RWPE2 (cell line): ENCODE data around the gene SP3.

Source experiments
- ATAC-seq: fragments of 200-7000 bp; cut with Tn5 transposase; 3 replicates; pipeline ENCODE4 v1.9.1; 2021; ENCODE audit warnings: low read depth
- DNase-seq: peaks from one replicate; pipeline ENCODE4 v3.0.0-alpha.2; 2020; ENCODE audit warnings: low spot score
- H3K27ac ChIP-seq: fragments of 450-650 bp; 2 replicates; pipeline ENCODE4 v1.5.1; 2017; ENCODE audit warnings: mild to moderate bottlenecking; ENCODE audit not compliant: poor library complexity, severe bottlenecking
- H3K27me3 ChIP-seq: fragments of 250-450 bp; sonication (Bioruptor Pico); 2 replicates; pipeline ENCODE4 v1.5.1; 2021; ENCODE audit warnings: mild to moderate bottlenecking, moderate library complexity; ENCODE audit not compliant: insufficient read depth, poor library complexity, severe bottlenecking
- H3K36me3 ChIP-seq: fragments of 250-450 bp; sonication (Bioruptor Pico); 2 replicates; pipeline ENCODE4 v1.5.1; 2020; ENCODE audit warnings: low read depth, mild to moderate bottlenecking, moderate library complexity
- H3K4me1 ChIP-seq: fragments of 250-450 bp; sonication (Bioruptor Pico); 2 replicates; pipeline ENCODE4 v1.5.1; 2021; ENCODE audit warnings: mild to moderate bottlenecking, moderate library complexity; ENCODE audit not compliant: insufficient read depth, poor library complexity, severe bottlenecking
- H3K4me3 ChIP-seq: fragments of 250-450 bp; sonication (Bioruptor Pico); 2 replicates; pipeline ENCODE4 v1.5.1; 2021; ENCODE audit warnings: mild to moderate bottlenecking, moderate library complexity; ENCODE audit not compliant: severe bottlenecking
- H3K9me3 ChIP-seq: fragments of 250-450 bp; sonication (Bioruptor Pico); 2 replicates; pipeline ENCODE4 v1.5.1; 2021; ENCODE audit warnings: mild to moderate bottlenecking, moderate library complexity; ENCODE audit not compliant: severe bottlenecking
- TF ChIP-seq, protein P1 (sequence below): fragments of 450-650 bp; IDR thresholded peaks from one replicate; pipeline ENCODE4 v1.5.1; 2017; ENCODE audit warnings: mild to moderate bottlenecking, moderate library complexity; ENCODE audit not compliant: poor library complexity, severe bottlenecking

SP3 gene

DNA sequence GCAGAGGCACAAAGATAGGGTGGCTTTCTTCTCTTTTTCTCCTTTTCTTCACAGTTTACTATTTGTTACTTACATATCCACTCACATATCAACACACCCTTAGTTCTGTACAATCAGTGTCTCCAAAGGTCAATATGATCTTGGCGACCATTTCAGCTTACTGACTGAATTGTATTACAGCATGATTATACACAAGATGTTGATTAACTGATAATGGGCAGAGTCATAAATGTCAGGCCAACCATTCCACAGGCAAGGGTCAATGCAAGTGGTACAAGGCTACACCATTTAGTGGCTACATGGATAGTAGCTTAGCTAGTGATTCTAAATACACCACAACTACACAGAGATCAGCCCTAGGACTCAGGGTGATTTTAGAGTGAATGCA, 20.4 kb upstream of the SP3 start:
- TF ChIP-seq, protein P1, sequence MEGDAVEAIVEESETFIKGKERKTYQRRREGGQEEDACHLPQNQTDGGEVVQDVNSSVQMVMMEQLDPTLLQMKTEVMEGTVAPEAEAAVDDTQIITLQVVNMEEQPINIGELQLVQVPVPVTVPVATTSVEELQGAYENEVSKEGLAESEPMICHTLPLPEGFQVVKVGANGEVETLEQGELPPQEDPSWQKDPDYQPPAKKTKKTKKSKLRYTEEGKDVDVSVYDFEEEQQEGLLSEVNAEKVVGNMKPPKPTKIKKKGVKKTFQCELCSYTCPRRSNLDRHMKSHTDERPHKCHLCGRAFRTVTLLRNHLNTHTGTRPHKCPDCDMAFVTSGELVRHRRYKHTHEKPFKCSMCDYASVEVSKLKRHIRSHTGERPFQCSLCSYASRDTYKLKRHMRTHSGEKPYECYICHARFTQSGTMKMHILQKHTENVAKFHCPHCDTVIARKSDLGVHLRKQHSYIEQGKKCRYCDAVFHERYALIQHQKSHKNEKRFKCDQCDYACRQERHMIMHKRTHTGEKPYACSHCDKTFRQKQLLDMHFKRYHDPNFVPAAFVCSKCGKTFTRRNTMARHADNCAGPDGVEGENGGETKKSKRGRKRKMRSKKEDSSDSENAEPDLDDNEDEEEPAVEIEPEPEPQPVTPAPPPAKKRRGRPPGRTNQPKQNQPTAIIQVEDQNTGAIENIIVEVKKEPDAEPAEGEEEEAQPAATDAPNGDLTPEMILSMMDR = no peak
- DNase-seq = no peak
- ATAC-seq = no peak

DNA sequence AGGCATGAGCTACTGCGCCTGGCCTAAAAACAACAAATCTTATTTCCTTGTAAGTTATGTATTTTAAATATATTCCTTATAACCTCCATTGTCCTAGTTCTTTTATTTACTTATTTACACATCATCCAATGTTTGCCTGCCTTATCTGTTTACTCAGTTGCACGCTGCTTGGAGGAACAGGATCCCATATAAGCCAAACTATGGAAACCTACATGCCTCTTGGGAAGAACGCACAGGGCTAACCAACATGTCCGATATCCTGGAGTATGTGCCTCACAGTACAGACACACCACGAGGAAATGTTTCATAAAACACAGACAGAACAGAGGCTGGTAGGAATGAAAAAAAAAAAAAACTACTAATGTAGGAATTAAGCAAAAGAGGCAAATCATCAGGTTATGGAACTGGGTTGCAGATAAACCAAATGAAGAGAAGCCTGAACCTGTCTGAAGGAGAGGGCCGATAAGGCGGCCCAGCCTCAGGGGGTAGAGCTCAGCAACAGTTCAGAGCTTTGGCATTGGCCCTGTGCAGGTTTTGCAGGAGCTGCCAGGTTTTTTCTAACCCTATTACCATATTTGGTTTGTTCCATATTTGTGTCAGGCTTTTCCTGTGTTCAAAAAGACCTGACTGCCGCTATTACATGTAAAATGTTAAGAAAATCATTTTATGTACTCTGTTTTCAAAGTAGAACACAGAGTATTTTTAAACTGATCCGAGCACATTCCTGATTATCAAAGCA, 19.9 kb upstream of the SP3 start:
- ATAC-seq (no peak), DNase-seq (no peak)
- TF ChIP-seq, protein P1 = no peak

More for the DNA sequence above, 20.4 kb upstream of the SP3 start:
- no peak overlapping the region for H3K4me3 ChIP-seq
- H3K4me1 ChIP-seq = peaks cover 21% of the 10 kb centered on the region
- no peaks in the 10 kb centered on the region for H3K36me3 ChIP-seq
- H3K27me3 ChIP-seq = no peaks in the 10 kb centered on the region
- no peaks in the 10 kb centered on the region for H3K9me3 ChIP-seq
- H3K27ac ChIP-seq = no peak overlapping the region

DNA sequence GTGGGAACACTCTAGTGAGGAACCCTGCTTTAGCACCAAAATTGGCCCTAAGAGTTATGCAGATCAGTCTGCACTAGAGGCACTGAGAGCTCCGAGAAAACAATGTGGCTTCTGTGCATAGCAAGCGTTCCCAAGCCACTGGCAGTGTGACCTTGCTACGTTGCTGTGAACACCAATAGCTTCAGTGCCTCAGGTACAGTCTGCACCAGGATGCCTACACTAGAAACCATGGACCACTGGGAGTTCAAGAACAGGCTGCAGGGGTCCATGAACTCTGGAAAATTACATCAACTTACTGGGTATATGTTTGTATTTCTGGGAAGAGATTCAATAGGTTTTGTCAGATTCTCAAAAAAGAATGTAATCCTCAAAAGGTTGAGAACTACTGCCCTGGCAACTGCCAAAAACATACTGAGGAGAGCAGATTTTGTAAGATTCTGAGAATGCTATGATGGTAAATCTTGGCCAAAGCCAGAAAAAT, 18.3 kb upstream of the SP3 start:
- no peaks in the 10 kb centered on the region for H3K27me3 ChIP-seq
- no peaks in the 10 kb centered on the region for H3K36me3 ChIP-seq
- peak overlapping the region; percentile 61 for H3K27ac ChIP-seq
- DNase-seq (no peak), ATAC-seq (peak; percentile 20)
- peaks cover 21% of the 10 kb centered on the region for H3K4me1 ChIP-seq
- TF ChIP-seq, protein P1 = no peak
- no peaks in the 10 kb centered on the region for H3K9me3 ChIP-seq
- no peak overlapping the region for H3K4me3 ChIP-seq

More for the DNA sequence above, 19.9 kb upstream of the SP3 start:
- Histone ChIP-seq H3K4me1 (peaks cover 21% of the 10 kb centered on the region), H3K27me3 (no peaks in the 10 kb centered on the region), H3K27ac (no peak overlapping the region), H3K36me3 (no peaks in the 10 kb centered on the region), H3K4me3 (no peak overlapping the region), H3K9me3 (no peaks in the 10 kb centered on the region)

DNA sequence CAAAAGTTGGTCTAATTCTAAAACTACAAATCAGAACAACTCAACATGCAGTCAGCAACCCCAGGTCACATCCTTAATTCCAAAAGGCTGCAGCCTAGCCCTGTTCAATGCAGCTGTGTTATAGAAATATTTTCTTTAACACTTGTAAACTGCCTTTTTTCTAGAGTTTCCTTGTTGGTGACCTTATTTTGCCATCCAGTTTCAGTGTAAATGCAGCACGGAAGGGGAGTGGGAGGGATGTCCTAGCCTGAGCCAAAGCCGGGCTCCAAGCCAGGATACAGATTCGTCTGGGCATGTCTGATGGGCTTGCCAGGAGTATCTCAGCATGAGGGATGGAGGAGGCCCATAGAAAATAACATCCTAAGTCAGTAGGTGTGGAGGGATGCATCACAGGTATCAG, 17.7 kb upstream of the SP3 start:
- Histone ChIP-seq H3K4me3 (no peak overlapping the region), H3K27me3 (no peaks in the 10 kb centered on the region), H3K9me3 (no peaks in the 10 kb centered on the region), H3K4me1 (peaks cover 21% of the 10 kb centered on the region), H3K36me3 (no peaks in the 10 kb centered on the region), H3K27ac (peak overlapping the region; percentile 61)
- DNase-seq (peak; percentile 79), ATAC-seq (peak; percentile 98)
- TF ChIP-seq, protein P1 = no peak

DNA sequence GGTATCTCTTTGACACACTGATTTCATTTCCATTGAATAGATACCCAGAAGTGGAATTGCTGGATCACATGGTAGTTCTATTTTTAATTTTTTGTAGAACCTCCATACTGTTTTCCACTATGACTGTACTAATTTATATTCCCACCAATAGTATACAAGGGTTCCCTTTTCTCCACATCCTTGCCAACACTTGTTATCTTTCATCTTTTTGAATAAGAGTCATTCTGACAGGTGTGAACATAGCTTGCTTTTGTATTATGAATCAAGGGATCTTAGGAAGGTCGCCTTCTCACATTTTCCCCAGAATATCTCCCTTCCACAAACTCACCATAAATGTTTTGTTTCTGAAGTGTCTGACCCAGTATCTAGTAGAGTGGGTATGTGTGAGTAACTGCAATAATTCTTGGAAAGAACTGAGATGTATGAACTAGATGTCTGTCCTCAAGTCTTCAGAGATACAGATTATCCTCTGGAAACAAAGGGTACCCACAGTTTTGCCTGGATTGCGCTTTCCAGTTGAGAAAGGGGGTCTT, 17.1 kb upstream of the SP3 start:
- Histone ChIP-seq H3K4me1 (peaks cover 21% of the 10 kb centered on the region), H3K4me3 (no peak overlapping the region), H3K27me3 (no peaks in the 10 kb centered on the region), H3K27ac (peak overlapping the region; percentile 61), H3K9me3 (no peaks in the 10 kb centered on the region), H3K36me3 (no peaks in the 10 kb centered on the region)
- TF ChIP-seq, protein P1 = no peak
- DNase-seq = no peak
- no peak for ATAC-seq
